ENCODE results near the gene PTPRK.

- TF ChIP-seq POLR2A (IDR thresholded peaks at IDR 0.05) (no peak), CTCF (IDR thresholded peaks at IDR 0.05) (no peak)
These were observed 119.5 kb downstream of the PTPRK start for GRCh38 chr6:128400875-128401274.

Data from thyroid gland (tissue), 4 donors.